ENCODE measurements around the gene PRKN.

Gene PRKN

DNA sequence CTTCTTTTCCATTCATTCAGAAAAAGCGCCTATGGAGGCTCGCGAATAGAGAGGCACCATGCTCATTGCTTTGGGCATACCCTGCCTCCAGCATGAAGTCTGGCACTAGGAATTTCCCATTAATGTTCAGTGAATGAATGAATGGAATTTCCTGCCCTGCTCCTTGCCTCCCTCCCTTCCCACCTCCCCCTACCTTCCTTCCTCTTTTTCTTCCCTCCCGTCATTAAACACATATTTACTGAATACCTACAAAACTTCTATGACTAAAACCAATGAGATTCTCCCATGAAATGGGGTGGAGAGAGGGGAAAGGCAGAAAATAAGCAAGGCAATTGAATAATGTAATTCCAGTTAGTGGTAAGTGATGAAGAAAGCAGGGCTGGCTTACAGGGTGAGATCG lies 1239.9 kb downstream of the PRKN start:
- no peak for TF ChIP-seq CTCF (IDR thresholded peaks at IDR 0.05)

DNA sequence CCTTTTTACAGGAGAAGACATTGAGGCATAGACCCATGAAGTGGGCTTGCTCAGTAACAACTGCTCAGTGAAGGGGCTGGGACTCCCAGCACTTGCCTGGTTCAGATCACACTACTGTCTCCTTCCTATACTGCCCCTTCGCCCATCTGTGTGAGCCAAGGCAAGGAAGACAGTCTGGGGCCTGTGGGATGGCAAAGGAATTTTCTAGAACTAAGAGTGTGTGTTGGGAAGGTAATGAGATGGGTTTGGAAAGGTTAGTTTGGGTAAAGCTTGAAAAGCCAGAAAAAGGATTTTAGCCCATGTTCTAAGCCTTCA lies 1240.4 kb downstream of the PRKN start:
- TF ChIP-seq CTCF (IDR thresholded peaks at IDR 0.05) = no peak

GRCh38 chr6:161486361-161487216 lies 1241.0 kb downstream of the PRKN start:
- TF ChIP-seq CTCF (IDR thresholded peaks at IDR 0.05) = no peak

- TF ChIP-seq CTCF (IDR thresholded peaks at IDR 0.05) = no peak
Measured at GRCh38 chr6:161482517-161482858, 1245.1 kb downstream of the PRKN start.

DNA sequence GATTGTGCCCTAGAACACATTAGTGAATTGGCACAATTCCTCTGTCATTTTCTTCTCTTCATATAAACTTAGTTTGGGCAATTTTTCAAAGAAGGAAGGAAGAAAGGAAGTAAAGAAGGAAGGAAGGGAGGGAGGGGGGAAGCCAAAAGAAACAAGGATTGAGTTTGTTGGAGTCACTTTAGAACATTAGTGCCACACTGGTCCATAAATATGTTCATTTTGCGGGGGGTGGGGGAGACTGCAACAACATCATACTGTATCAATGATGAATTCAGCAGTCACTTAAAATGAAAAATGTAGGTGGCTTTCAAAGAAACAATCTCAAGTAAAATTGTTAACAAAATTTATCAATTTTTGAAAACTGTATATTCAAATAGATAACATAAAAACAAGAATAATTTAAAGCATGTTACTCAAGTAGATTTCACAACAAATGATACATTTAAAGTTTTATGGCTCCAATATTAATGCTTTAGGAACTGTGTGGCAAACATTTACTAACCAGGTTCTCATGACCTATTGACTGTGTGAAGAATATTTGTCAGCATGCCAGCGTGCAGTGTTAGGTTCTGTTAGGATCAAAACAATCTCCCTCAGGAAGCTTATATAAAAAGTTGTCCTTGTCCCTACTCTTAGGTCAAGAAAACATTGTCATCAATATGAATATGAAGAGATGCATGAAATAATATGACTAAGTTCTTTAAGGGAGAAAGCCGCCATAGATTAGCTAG lies 1245.6 kb downstream of the PRKN start:
- TF ChIP-seq CTCF (IDR thresholded peaks at IDR 0.05) = no peak

DNA sequence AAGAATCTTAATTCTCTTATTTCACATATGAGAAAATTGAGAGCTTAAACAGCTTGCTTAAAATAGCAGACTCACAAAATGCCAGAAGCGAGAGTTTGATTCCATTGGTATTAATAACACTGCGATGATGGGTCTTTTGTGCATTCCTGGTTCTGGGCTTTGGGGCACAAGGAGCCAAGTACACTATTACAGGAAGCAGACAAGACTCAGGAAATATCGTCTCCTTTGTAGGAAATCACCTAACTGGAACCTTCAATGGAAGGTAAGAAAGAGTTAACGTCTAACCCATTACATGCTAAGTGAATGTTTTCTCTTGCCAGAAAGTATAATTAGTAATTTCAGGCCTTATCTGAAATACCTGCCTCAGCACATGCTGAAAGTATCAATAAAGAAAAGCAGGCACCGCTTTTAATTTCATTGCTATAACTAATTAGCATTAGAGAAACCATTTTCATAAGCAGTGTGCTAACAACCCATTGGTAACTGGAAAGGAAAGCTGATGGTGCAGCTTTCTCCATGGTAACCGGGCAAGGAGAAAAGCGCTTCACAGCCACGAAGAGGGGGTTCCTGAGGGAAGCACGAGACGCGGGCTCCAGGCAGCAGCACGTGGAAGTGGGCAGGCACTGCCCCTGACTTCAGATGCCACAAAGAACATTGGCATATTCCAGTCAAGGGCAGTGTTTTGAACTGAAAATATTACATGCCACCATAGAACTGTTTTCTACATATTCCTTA lies 1247.0 kb downstream of the PRKN start:
- TF ChIP-seq CTCF (IDR thresholded peaks at IDR 0.05) = no peak

- TF ChIP-seq CTCF (IDR thresholded peaks at IDR 0.05) = no peak
Measured at GRCh38 chr6:161479376-161479775, 1248.2 kb downstream of the PRKN start.

Measured in LNCAP (cell line).